Mucosa of stomach (tissue), 1 donor: ENCODE results near the gene LINGO4.
"Not testable (repeated sequence)": the region's sequence is repeated elsewhere in the genome, so short reads cannot be mapped to it uniquely, and the experiment has no call there.

ENCODE experiments used
- H3K27me3 ChIP-seq: one replicate; pipeline ENCODE4 v1.7.0; 2013; ENCODE audit warnings: mild to moderate bottlenecking, low read length; ENCODE audit not compliant: control insufficient read depth, insufficient read depth
- H3K36me3 ChIP-seq: one replicate; pipeline ENCODE4 v1.7.0; 2013; ENCODE audit warnings: low read length; ENCODE audit not compliant: control insufficient read depth, insufficient read depth
- H3K4me1 ChIP-seq: one replicate; pipeline ENCODE4 v1.7.0; 2013; ENCODE audit warnings: mild to moderate bottlenecking, low read length; ENCODE audit not compliant: control insufficient read depth, insufficient read depth
- H3K4me3 ChIP-seq: one replicate; pipeline ENCODE4 v1.7.0; 2013; ENCODE audit warnings: low read length
- H3K9ac ChIP-seq: one replicate; pipeline ENCODE4 v1.7.0; 2013; ENCODE audit warnings: mild to moderate bottlenecking, low read length, moderate library complexity
- H3K9me3 ChIP-seq: one replicate; pipeline ENCODE4 v1.7.0; 2013; ENCODE audit warnings: mild to moderate bottlenecking, low read length, moderate library complexity; ENCODE audit not compliant: control insufficient read depth
- donor health status: Pancreatic carcinoma.

Gene LINGO4

DNA sequence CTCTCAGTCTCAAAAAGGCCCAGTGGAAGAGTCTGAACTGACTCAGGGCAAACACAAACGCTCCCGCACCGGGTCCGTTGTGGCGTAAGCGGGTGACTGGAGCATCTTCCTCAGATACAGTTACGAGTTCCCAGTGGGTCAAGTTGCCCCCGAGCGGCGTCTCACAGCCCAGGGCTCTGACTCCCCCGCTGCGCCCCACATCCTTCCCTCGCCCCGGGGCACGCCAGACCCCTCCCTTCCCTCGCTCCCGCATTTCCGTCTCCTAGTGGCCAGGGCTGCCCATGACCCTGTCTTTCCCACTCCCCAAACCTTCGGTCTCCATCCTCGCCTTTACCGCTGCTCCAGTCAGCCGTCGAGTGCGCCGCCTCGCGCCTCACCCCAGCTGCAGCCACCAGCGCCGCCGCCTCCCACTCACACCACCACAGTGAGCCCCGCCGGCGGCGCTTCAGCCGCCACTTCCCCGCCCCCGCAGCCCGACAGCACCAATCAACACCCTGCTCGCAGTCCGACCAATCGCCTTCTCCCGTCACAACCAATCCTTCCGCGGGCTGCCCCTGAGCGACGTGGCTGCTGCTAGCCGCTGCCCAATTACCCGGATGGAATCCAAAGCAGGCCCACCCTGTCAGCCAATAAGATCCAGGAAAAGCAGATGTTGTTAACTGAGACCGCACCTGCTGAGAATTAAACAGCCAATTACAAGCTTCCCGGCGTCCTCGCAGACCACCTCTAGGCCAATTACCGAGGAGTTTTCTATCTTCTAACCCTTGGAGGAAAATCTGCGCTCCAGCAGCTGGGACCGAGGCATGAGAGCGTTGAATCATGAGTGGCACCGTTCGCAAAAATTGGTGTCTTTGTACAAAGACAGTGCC is 14.9 kb downstream of the LINGO4 start, which contains the start of gene TDRKH:
TDRKH (minus strand) TSS at position 430 of the 869 bp plus-strand sequence. CDS start 7,478 bp downstream, outside the sequence.
- Histone ChIP-seq H3K9ac (peak within 1 kb of the TSS; percentile 65), H3K27me3 (no peaks in the 10 kb centered on the region), H3K9me3 (no peaks in the 10 kb centered on the region), H3K4me3 (peak within 1 kb of the TSS; percentile 81), H3K36me3 (no peaks in the 10 kb centered on the region), H3K4me1 (no peaks in the 10 kb centered on the region)

DNA sequence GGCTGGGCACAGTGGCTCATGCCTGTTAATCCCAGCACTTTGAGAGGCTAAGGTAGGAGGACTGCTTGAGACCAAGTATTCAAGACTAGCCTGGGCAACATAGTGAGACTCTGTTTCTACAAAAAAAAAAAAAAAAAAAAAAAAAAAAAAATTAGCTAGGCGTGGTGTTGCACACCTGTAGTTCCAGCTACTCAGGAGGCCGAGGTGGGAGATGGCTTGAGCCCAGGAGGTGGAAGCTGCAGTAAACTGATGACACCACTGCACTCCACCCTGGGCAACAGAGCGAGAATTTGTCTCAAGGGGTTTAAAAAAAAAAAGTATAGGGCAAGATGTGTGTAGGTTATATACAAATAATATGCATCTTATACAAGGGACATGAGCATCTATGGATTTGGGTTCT is 17.5 kb downstream of the LINGO4 start:
- Histone ChIP-seq H3K9me3 (no peaks in the 10 kb centered on the region), H3K27me3 (no peaks in the 10 kb centered on the region), H3K9ac (no peak overlapping the region), H3K4me1 (no peaks in the 10 kb centered on the region), H3K36me3 (no peaks in the 10 kb centered on the region), H3K4me3 (no peak overlapping the region)

DNA sequence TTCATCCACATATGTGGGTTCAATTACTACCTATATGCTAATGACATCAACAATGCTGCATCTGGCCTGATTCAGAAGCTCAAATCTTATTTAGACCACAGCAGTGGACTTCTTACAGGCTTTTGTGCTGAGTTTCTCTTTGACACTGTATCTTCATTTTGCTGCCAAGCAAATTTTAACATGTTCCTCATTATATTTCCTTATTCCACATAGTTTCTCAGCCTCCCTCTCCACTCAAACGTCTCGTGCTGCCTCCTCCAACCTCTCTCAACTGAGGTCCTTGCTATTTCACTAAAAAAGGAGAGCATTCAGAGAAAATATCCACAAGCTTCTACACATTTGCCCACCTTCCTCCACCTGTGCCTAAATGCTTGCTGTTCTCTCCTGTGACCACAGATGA is 21.4 kb downstream of the LINGO4 start:
- no peaks in the 10 kb centered on the region for H3K36me3 ChIP-seq
- no peaks in the 10 kb centered on the region for H3K9me3 ChIP-seq
- no peaks in the 10 kb centered on the region for H3K27me3 ChIP-seq
- H3K4me1 ChIP-seq = no peaks in the 10 kb centered on the region
- H3K9ac ChIP-seq = no peak overlapping the region
- H3K4me3 ChIP-seq = no peak overlapping the region

DNA sequence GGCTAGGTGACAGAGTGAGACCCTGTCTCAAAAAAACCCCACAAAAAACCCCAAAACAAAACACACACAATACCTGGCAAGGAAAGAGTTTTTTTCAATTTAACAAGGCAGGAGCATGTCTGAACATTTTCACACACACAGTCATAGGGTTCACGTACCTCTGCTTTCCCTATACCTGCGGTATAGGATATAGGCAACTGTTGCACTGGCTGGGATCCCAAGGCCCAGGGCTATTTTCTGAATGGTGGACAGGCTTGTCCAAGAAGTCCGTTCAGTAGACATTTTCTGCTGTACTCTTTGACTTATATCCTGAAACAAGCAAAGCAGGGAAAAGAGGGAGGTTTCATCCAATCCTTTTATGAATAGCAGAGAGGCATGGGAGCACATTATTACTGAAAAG is 22.5 kb downstream of the LINGO4 start:
- Histone ChIP-seq H3K36me3 (no peaks in the 10 kb centered on the region), H3K9me3 (no peaks in the 10 kb centered on the region), H3K9ac (no peak overlapping the region), H3K27me3 (no peaks in the 10 kb centered on the region), H3K4me3 (no peak overlapping the region), H3K4me1 (no peaks in the 10 kb centered on the region)

DNA sequence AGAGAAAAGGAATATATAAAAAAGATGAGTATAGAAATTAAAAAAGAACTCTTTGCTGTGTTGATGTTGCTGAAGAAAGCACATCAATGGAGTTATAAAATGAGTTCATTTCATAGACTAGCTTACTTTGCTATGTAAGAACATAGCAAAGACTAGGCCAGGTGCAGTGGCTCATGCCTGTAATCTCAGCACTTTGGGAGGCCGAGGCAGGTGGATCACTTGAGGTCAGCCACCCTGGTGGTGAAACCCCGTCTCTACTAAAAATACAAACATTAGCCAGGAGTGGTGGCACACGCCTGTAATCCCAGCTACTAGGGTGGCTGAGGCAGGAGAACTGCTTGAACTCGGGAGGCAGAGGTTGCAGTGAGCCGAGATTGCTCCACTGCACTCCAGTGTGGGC is 23.2 kb downstream of the LINGO4 start:
- not testable (repeated sequence) for H3K27me3 ChIP-seq, H3K9ac ChIP-seq, H3K4me1 ChIP-seq, H3K4me3 ChIP-seq, H3K36me3 ChIP-seq, H3K9me3 ChIP-seq

DNA sequence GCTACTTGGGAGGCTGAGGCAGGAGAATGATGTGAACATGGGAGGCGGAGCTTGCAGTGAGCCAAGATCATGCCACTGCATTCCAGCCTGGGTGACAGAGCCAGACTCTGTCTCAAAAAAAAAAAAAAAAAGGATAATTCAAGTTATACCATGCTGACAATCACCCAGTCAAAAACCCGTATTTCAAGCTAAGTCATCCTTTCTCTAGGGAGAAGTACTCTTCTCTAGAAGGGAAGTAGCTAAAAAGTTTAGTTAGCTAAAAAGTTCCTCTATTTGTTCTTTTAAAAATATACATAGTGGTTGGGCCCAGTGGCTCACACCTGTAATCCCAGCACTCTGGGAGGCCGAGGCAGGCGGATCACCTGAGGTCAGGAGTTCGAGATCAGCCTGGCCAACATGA is 24.5 kb downstream of the LINGO4 start:
- H3K36me3 ChIP-seq, H3K9ac ChIP-seq, H3K27me3 ChIP-seq, H3K4me3 ChIP-seq, H3K9me3 ChIP-seq, H3K4me1 ChIP-seq: not testable (repeated sequence)

DNA sequence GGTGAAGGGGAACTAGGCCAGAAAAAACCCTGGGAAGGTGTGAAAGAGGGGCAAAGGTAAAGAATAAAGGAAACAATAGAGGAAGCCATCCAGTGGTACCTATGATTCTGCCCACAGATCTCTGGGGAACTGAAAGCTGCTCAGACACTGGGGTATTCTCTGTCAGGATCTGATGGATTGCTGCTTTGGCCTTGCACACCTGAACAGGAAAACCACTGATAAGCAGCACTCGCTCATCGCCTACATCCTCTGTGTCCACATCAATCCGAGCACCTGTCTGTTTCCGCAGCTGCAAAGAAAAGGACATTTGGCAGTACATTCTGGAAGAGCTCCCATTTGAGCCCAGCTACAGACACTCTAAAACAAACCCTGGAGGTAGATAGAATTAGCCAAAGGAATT is 25.4 kb downstream of the LINGO4 start:
- Histone ChIP-seq H3K27me3 (no peaks in the 10 kb centered on the region), H3K4me1 (no peaks in the 10 kb centered on the region), H3K4me3 (no peak overlapping the region), H3K36me3 (no peaks in the 10 kb centered on the region), H3K9me3 (no peaks in the 10 kb centered on the region), H3K9ac (no peak overlapping the region)

DNA sequence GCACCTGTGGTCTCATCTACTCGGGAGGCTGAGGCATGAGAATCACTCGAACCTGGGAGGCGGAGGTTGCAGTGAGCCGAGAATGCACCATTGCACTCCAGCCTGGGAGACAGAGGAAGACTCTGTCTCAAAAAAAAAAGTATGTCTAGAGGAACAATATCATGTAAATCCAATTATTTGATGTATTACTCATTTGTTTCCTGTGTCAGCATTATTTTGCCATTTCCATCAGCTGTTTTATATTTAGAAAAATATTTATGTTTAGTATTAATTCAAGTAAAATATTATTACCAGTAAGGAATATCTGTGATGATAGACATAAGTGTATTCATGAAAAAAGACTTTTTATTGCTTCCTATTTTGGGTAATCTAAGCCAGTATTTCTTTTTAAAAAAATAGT is 27.9 kb downstream of the LINGO4 start:
- Histone ChIP-seq H3K4me1 (no peaks in the 10 kb centered on the region), H3K27me3 (no peaks in the 10 kb centered on the region), H3K9me3 (no peaks in the 10 kb centered on the region), H3K36me3 (no peaks in the 10 kb centered on the region), H3K4me3 (no peak overlapping the region), H3K9ac (no peak overlapping the region)

DNA sequence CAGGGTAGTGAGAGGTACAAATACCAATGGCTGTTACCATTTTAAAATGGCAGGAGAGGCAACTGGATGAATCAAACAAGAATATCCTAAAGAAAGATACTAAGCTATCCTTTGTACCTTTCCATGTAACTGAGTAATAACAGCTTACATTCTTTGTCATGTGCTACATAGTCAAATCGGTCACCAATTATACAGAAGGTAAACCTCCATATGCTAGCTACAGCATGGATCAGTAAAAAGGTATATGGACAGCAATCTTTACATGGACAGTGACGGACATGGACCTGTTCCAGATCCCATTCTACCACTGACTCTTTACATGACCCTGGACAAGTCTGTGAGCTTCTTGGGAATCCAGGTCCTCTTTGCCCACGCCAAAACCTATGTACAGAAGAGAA is 28.6 kb downstream of the LINGO4 start:
- Histone ChIP-seq H3K4me1 (no peaks in the 10 kb centered on the region), H3K36me3 (no peaks in the 10 kb centered on the region), H3K27me3 (no peaks in the 10 kb centered on the region), H3K9me3 (no peaks in the 10 kb centered on the region), H3K4me3 (no peak overlapping the region), H3K9ac (no peak overlapping the region)

DNA sequence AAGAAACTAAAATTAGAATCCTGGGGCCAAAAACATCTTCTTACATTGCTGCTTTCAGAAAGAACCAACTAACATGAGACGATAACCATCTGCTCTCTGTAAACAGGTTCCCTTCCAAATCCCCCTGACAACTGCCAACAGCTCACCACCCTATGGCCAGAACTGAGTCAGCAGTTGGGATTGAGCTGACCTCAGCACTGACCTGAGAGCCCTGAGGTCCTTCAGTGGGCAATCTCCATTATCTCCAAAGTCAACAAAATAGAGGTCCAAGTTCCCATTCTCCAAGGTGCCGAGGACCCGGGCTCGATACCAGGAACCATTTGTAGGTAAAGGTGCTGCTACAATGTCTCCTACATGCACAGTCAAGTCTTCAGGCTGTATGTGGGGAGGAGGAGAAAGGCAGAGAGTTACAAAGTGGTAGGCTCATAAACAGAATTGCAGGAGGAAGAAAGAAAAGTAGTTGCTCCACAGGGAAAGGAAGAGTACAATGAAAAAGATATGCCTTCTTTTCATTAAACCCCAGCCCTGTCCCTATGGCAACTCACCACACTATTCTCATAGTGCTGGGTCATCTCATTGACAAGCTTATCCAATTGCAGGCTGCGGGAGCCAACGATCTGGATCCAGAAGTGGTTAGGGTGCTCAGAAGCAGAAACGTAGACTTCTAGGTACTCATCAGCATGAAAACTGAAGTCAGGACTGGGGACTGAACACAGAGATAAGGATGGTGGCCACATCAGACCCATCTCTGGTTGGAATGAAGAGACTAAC is 29.1 kb downstream of the LINGO4 start:
- Histone ChIP-seq H3K4me3 (no peak overlapping the region), H3K9me3 (no peaks in the 10 kb centered on the region), H3K36me3 (no peaks in the 10 kb centered on the region)

DNA sequence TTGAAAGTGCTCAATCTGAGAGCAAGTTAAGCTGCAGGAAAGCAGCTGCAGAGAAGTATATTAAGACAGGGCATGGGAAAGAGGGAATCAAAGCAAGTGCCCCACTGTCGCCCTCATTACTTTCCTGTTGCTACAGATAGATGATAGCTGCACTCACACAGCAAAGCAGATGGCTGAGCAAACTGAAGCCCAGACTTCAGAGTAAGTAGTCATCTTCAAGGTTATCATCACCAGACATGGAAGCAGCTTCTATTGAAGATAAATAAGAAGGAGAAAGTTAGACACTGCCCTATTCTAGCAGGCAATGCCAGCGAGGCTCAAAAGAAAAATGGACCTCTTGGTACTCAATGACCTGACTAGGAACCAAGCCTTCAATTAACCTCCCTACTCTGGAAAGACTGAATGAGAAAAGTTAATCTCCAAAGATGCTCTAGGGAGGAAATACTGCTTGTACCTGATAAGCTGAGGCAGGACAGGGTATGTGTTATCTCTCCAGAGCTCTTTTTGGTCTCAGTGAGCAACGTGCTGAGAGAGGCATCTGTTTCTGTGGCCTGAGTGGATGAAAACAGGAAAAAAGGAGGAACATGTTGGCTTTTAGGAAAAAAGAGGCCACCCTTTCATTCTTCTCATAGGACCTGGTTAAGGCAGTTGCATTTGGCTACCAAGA is 30.8 kb downstream of the LINGO4 start:
- Histone ChIP-seq H3K27me3 (no peaks in the 10 kb centered on the region), H3K9me3 (no peaks in the 10 kb centered on the region), H3K4me1 (no peaks in the 10 kb centered on the region), H3K4me3 (no peak overlapping the region), H3K9ac (no peak overlapping the region), H3K36me3 (no peaks in the 10 kb centered on the region)

More for the DNA sequence above, 29.1 kb downstream of the LINGO4 start:
- no peak overlapping the region for H3K9ac ChIP-seq
- H3K27me3 ChIP-seq = no peaks in the 10 kb centered on the region
- H3K4me1 ChIP-seq = no peaks in the 10 kb centered on the region

DNA sequence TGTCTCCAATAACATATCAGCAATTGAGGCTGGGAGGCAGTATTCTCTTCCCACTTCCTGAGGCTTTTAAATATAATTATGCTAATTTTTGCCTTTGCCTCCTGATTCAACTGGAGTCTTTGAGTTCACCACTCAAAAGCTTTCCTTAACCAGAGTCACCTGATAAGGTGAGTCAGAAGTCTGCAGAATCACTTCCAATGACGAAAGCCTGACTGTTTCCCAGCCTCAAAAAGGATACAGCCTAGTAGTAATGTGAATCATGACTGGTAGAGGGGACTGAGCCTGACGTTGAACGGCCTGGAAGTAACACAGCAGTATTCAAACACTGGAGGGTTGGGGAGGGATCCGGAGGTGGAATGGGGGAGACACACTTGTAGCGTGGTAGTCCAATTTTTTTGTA is 31.5 kb downstream of the LINGO4 start:
- no peaks in the 10 kb centered on the region for H3K9me3 ChIP-seq
- no peak overlapping the region for H3K4me3 ChIP-seq
- no peaks in the 10 kb centered on the region for H3K27me3 ChIP-seq
- H3K9ac ChIP-seq = no peak overlapping the region
- H3K4me1 ChIP-seq = no peaks in the 10 kb centered on the region
- H3K36me3 ChIP-seq = no peaks in the 10 kb centered on the region
